H9 (cell line): ENCODE results near the gene GAD1. TPM values are rescaled to one million over a fixed set of nuclear protein-coding genes. Genes with fewer than 3 reads are reported as not detected.

ENCODE experiments used
- DNase-seq: peaks from one replicate; pipeline ENCODE4 v3.0.0-alpha.2; 2017
- H2AFZ ChIP-seq: one replicate; pipeline ENCODE4 v1.6.1; 2013; ENCODE audit warnings: mild to moderate bottlenecking, low read length, control low read depth, moderate library complexity
- H2AK5ac ChIP-seq: 2 replicates; pipeline ENCODE4 v1.6.1; 2013; ENCODE audit warnings: low read length, control low read depth, mixed read lengths; ENCODE audit not compliant: insufficient read length
- H2BK120ac ChIP-seq: one replicate; pipeline ENCODE4 v1.6.1; 2013; ENCODE audit warnings: low read depth, mild to moderate bottlenecking, low read length, control low read depth, inconsistent platforms; ENCODE audit not compliant: poor library complexity, severe bottlenecking
- H2BK12ac ChIP-seq: 2 replicates; pipeline ENCODE4 v1.6.1; 2013; ENCODE audit warnings: low read length, control low read depth, mixed read lengths, low read depth; ENCODE audit not compliant: insufficient read length
- H2BK15ac ChIP-seq: 2 replicates; pipeline ENCODE4 v1.6.1; 2013; ENCODE audit warnings: low read depth, low read length, control low read depth
- H2BK20ac ChIP-seq: one replicate; pipeline ENCODE4 v1.6.1; 2013; ENCODE audit warnings: low read depth, mild to moderate bottlenecking, low read length, control low read depth, inconsistent platforms; ENCODE audit not compliant: poor library complexity, severe bottlenecking
- H2BK5ac ChIP-seq: 2 replicates; pipeline ENCODE4 v1.6.1; 2013; ENCODE audit warnings: low read length, control low read depth, mixed read lengths; ENCODE audit not compliant: insufficient read length
- H3K14ac ChIP-seq: 2 replicates; pipeline ENCODE4 v1.6.1; 2013; ENCODE audit warnings: low read length, control low read depth; ENCODE audit not compliant: insufficient read depth
- H3K18ac ChIP-seq: 2 replicates; pipeline ENCODE4 v1.6.1; 2013; ENCODE audit warnings: low read depth, mild to moderate bottlenecking, mixed read lengths, low read length, control low read depth; ENCODE audit not compliant: insufficient read length
- H3K23ac ChIP-seq: 2 replicates; pipeline ENCODE4 v1.6.1; 2013; ENCODE audit warnings: low read length, control low read depth, mixed read lengths, low read depth; ENCODE audit not compliant: insufficient read length
- H3K23me2 ChIP-seq: 2 replicates; pipeline ENCODE4 v1.6.1; 2013; ENCODE audit warnings: low read depth, mild to moderate bottlenecking, mixed read lengths, low read length, control low read depth; ENCODE audit not compliant: insufficient read length, poor library complexity, severe bottlenecking
- H3K27ac ChIP-seq: 2 replicates; pipeline ENCODE4 v1.5.1; 2013; ENCODE audit warnings: low read length, control low read depth, mixed read lengths, low read depth; ENCODE audit not compliant: insufficient read length
- H3K27me3 ChIP-seq: 2 replicates; pipeline ENCODE4 v1.6.1; 2013; ENCODE audit warnings: low read length, control low read depth, inconsistent platforms; ENCODE audit not compliant: insufficient read depth
- H3K4ac ChIP-seq: 2 replicates; pipeline ENCODE4 v1.6.1; 2013; ENCODE audit warnings: low read depth, mild to moderate bottlenecking, control low read depth, inconsistent platforms, low read length, moderate library complexity
- H3K4me1 ChIP-seq: 2 replicates; pipeline ENCODE4 v1.6.1; 2013; ENCODE audit warnings: low read length, control low read depth, inconsistent platforms; ENCODE audit not compliant: insufficient read depth
- H3K4me2 ChIP-seq: 2 replicates; pipeline ENCODE4 v1.6.1; 2013; ENCODE audit warnings: low read length, control low read depth, mixed read lengths; ENCODE audit not compliant: insufficient read length, insufficient read depth
- H3K56ac ChIP-seq: 2 replicates; pipeline ENCODE4 v1.6.1; 2013; ENCODE audit warnings: low read depth, mild to moderate bottlenecking, mixed read lengths, low read length, control low read depth; ENCODE audit not compliant: insufficient read length
- H3K79me1 ChIP-seq: 2 replicates; pipeline ENCODE4 v1.6.1; 2013; ENCODE audit warnings: low read depth, mild to moderate bottlenecking, moderate library complexity, low read length, control low read depth, inconsistent platforms; ENCODE audit not compliant: insufficient read depth, poor library complexity, severe bottlenecking
- H3K79me2 ChIP-seq: 2 replicates; pipeline ENCODE4 v1.6.1; 2013; ENCODE audit warnings: low read length, control low read depth, inconsistent platforms; ENCODE audit not compliant: insufficient read depth
- H3K9ac ChIP-seq: 2 replicates; pipeline ENCODE4 v1.6.1; 2013; ENCODE audit warnings: low read length, control low read depth, mixed read lengths; ENCODE audit not compliant: insufficient read length; ENCODE audit errors: extremely low read depth
- H3K9me3 ChIP-seq: one replicate; pipeline ENCODE4 v1.6.1; 2013; ENCODE audit warnings: low read depth, low read length, inconsistent platforms; ENCODE audit not compliant: control insufficient read depth
- H3T11ph ChIP-seq: one replicate; pipeline ENCODE4 v1.6.1; 2013; ENCODE audit warnings: mild to moderate bottlenecking, low read length, control low read depth, inconsistent platforms
- H4K20me1 ChIP-seq: one replicate; pipeline ENCODE4 v1.6.1; 2013; ENCODE audit not compliant: control insufficient read depth, insufficient read length, insufficient read depth
- H4K5ac ChIP-seq: 2 replicates; pipeline ENCODE4 v1.6.1; 2013; ENCODE audit warnings: low read depth, mild to moderate bottlenecking, mixed read lengths, low read length, control low read depth; ENCODE audit not compliant: insufficient read length
- H4K8ac ChIP-seq: replicated peaks from 2 replicates; pipeline ENCODE4 v1.6.1; 2013; ENCODE audit warnings: low read length, control low read depth, mixed read lengths, low read depth; ENCODE audit not compliant: insufficient read length
- H4K91ac ChIP-seq: 2 replicates; pipeline ENCODE4 v1.6.1; 2013; ENCODE audit warnings: low read depth, mild to moderate bottlenecking, moderate library complexity, mixed read lengths, low read length, control low read depth; ENCODE audit not compliant: insufficient read length
- H3K27ac Mint-ChIP-seq, 3 experiments: 2 replicates in 2 of 3; 3 replicates in 1 of 3; pipeline ENCODE4 v1.8.0; 2020 to 2021; ENCODE audit warnings: mixed read lengths in 3 of 3, mild to moderate bottlenecking in 1 of 3, moderate library complexity in 1 of 3
- H3K27me3 Mint-ChIP-seq: 2 replicates; pipeline ENCODE4 v1.8.0; 2021; ENCODE audit warnings: low read depth, mild to moderate bottlenecking, moderate library complexity, mixed read lengths
- H3K36me3 Mint-ChIP-seq, 3 experiments: 2 replicates in 2 of 3; 3 replicates in 1 of 3; pipeline ENCODE4 v1.8.0; 2020 to 2021; ENCODE audit warnings: low read depth in 3 of 3, mixed read lengths in 3 of 3; ENCODE audit not compliant: insufficient read depth in 1 of 3
- H3K4me1 Mint-ChIP-seq, 2 experiments: 2 replicates each; pipeline ENCODE4 v1.8.0; 2020; ENCODE audit warnings: mixed read lengths in 2 of 2
- H3K4me3 Mint-ChIP-seq, 2 experiments: 2 replicates in 1 of 2; 3 replicates in 1 of 2; pipeline ENCODE4 v1.8.0; 2020 to 2021; ENCODE audit warnings: mild to moderate bottlenecking in 2 of 2, mixed read lengths in 2 of 2, moderate library complexity in 1 of 2
- H3K9me3 Mint-ChIP-seq, 2 experiments: 2 replicates in 1 of 2; 3 replicates in 1 of 2; pipeline ENCODE4 v1.8.0; 2020; ENCODE audit warnings: mild to moderate bottlenecking in 2 of 2, mixed read lengths in 2 of 2, moderate library complexity in 1 of 2
- WGBS: extraction: QIAGEN DNeasy Blood & Tissue Kit; methylation state at CpG from one replicate; pipeline ENCODE4 v1.1.7; 2013; ENCODE audit warnings: missing lambda C conversion rate, low lambda C conversion rate, mixed read lengths; ENCODE audit not compliant: insufficient read length; ENCODE audit errors: extremely low coverage; 5-methylcytosine and 5-hydroxymethylcytosine counted together
- total RNA-seq: library from RNA; stranded (reverse); gene quantifications from 2 replicates; pipeline ENCODE4 v1.2.1, GENCODE V29; 2021
- TF ChIP-seq, protein P1 (sequence below): fragments of 200-600 bp; sonication (generic); conservative IDR thresholded peaks from 3 replicates; pipeline ENCODE4 v1.8.0; 2021; ENCODE audit warnings: antibody characterized with exemption, mild to moderate bottlenecking

GAD1 gene
- total RNA-seq, 1 experiment from 2014 or later: 1.8 TPM

GRCh38 chr2:170830166-170830565, 13.5 kb downstream of the GAD1 start:
- Histone ChIP-seq H3K27ac (no peak overlapping the region), H3K56ac (no peak overlapping the region), H2BK5ac (no peak overlapping the region), H3K79me1 (no peaks in the 10 kb centered on the region), H4K20me1 (no peaks in the 10 kb centered on the region), H4K5ac (no peak overlapping the region), H2BK20ac (no peak overlapping the region), H3T11ph (no peak overlapping the region), H3K18ac (no peak overlapping the region), H3K4me2 (no peak overlapping the region), H3K23ac (no peak overlapping the region), H2BK120ac (no peak overlapping the region), H4K91ac (no peak overlapping the region), H3K9me3 (no peaks in the 10 kb centered on the region), H3K9ac (no peak overlapping the region), H3K23me2 (no peaks in the 10 kb centered on the region), H2AFZ (no peak overlapping the region), H3K4me1 (no peaks in the 10 kb centered on the region), H3K27me3 (peaks cover 4% of the 10 kb centered on the region; the same call in 1 of the 2 replicates), H2AK5ac (no peak overlapping the region), H3K79me2 (no peaks in the 10 kb centered on the region), H2BK15ac (no peak overlapping the region), H3K4ac (no peak overlapping the region), H3K14ac (no peak overlapping the region), H2BK12ac (no peak overlapping the region), H4K8ac (no peak overlapping the region)
- no peaks in the 10 kb centered on the region; a peak in 1 of 5 replicates for H3K9me3 Mint-ChIP-seq
- peaks cover 0 to 2% (median 0%) of the 10 kb centered on the region in 3 experiments; a peak in 2 of 7 replicates for H3K36me3 Mint-ChIP-seq
- DNase-seq: no peak
- H3K4me3 Mint-ChIP-seq: no peak overlapping the region
- WGBS: no CpG with 5 or more reads among the region's 3 CpGs
- TF ChIP-seq, protein P1, sequence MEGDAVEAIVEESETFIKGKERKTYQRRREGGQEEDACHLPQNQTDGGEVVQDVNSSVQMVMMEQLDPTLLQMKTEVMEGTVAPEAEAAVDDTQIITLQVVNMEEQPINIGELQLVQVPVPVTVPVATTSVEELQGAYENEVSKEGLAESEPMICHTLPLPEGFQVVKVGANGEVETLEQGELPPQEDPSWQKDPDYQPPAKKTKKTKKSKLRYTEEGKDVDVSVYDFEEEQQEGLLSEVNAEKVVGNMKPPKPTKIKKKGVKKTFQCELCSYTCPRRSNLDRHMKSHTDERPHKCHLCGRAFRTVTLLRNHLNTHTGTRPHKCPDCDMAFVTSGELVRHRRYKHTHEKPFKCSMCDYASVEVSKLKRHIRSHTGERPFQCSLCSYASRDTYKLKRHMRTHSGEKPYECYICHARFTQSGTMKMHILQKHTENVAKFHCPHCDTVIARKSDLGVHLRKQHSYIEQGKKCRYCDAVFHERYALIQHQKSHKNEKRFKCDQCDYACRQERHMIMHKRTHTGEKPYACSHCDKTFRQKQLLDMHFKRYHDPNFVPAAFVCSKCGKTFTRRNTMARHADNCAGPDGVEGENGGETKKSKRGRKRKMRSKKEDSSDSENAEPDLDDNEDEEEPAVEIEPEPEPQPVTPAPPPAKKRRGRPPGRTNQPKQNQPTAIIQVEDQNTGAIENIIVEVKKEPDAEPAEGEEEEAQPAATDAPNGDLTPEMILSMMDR: no peak
- H3K4me1 Mint-ChIP-seq: peaks cover 0 to 4% of the 10 kb centered on the region in 2 experiments; a peak in 2 of 4 replicates
- H3K27ac Mint-ChIP-seq: no peak overlapping the region
- peaks cover 59% of the 10 kb centered on the region for H3K27me3 Mint-ChIP-seq
